Measurements from ENCODE around the gene CDK19. TPM values are rescaled to one million over a fixed set of nuclear protein-coding genes. Genes with fewer than 3 reads are reported as not detected.

The CDK19 gene
- total RNA-seq, 1 experiment from 2014 or later = 7.0 TPM

GRCh38 chr6:110612298-110612697, 203.0 kb downstream of the CDK19 start:
- no peak overlapping the region for H3K9ac ChIP-seq (ENCODE audit: extremely low read depth, insufficient read length, low read length)
- no peak overlapping the region for H3K56ac ChIP-seq (ENCODE audit: insufficient read length, low read depth, low read length)

More at GRCh38 chr6:110612298-110612697, 203.0 kb downstream of the CDK19 start:
- H3K14ac ChIP-seq (ENCODE audit: insufficient read depth, low read length) = no peak overlapping the region
- no peak overlapping the region for H4K5ac ChIP-seq (ENCODE audit: insufficient read length, low read depth, low read length)
- Mint-ChIP-seq H3K27me3 (ENCODE audit: low read depth) (no peaks in the 10 kb centered on the region), H3K36me3 (ENCODE audit: insufficient read depth in 1 of 3, low read depth in 3 of 3) (peaks cover 2 to 4% (median 4%) of the 10 kb centered on the region in 3 experiments; a peak in 2 of 7 replicates), H3K27ac (peak overlapping the region in 1 of 3 experiments; percentile 36; a peak in 3 of 7 replicates), H3K4me3 (no peak overlapping the region), H3K9me3 (no peaks in the 10 kb centered on the region), H3K4me1 (peaks cover 42 to 45% of the 10 kb centered on the region in 2 experiments)
- H2AK5ac ChIP-seq (ENCODE audit: insufficient read length, low read length) = no peak overlapping the region
- no peak overlapping the region for H3K4ac ChIP-seq (ENCODE audit: low read depth, low read length)
- no peaks in the 10 kb centered on the region for H3K79me2 ChIP-seq (ENCODE audit: insufficient read depth, low read length)
- WGBS (ENCODE audit: extremely low coverage, insufficient read length, low lambda C conversion rate) = no CpG with 5 or more reads among the region's 1 CpG
- no peak overlapping the region for H2BK15ac ChIP-seq (ENCODE audit: low read depth, low read length)
- no peak overlapping the region for H2BK120ac ChIP-seq (ENCODE audit: low read depth, low read length, poor library complexity, severe bottlenecking)
- no peaks in the 10 kb centered on the region for H3K27me3 ChIP-seq (ENCODE audit: insufficient read depth, low read length)
- peaks cover 6% of the 10 kb centered on the region for H3K4me1 ChIP-seq (ENCODE audit: insufficient read depth, low read length)
- H3K79me1 ChIP-seq (ENCODE audit: insufficient read depth, low read depth, low read length, poor library complexity, severe bottlenecking) = no peaks in the 10 kb centered on the region
- no peak overlapping the region for H2BK20ac ChIP-seq (ENCODE audit: low read depth, low read length, poor library complexity, severe bottlenecking)
- H3K23me2 ChIP-seq (ENCODE audit: insufficient read length, low read depth, low read length, poor library complexity, severe bottlenecking) = no peaks in the 10 kb centered on the region
- H3K9me3 ChIP-seq (ENCODE audit: control insufficient read depth, low read depth, low read length) = no peaks in the 10 kb centered on the region
- no peaks in the 10 kb centered on the region for H4K20me1 ChIP-seq (ENCODE audit: control insufficient read depth, insufficient read depth, insufficient read length)
- H3K27ac ChIP-seq (ENCODE audit: insufficient read length, low read depth, low read length) = no peak overlapping the region
- H2AFZ ChIP-seq (ENCODE audit: low read length) = no peak overlapping the region
- H3T11ph ChIP-seq (ENCODE audit: low read length) = no peak overlapping the region
- no peak overlapping the region for H4K8ac ChIP-seq (replicated peaks; ENCODE audit: insufficient read length, low read depth, low read length)
- peak overlapping the region; percentile 26 for H3K4me2 ChIP-seq (ENCODE audit: insufficient read depth, insufficient read length, low read length)
- H4K91ac ChIP-seq (ENCODE audit: insufficient read length, low read depth, low read length) = no peak overlapping the region
- no peak for DNase-seq
- H2BK12ac ChIP-seq (ENCODE audit: insufficient read length, low read depth, low read length) = no peak overlapping the region
- no peak overlapping the region for H3K23ac ChIP-seq (ENCODE audit: insufficient read length, low read depth, low read length)
- no peak overlapping the region for H2BK5ac ChIP-seq (ENCODE audit: insufficient read length, low read length)
- TF ChIP-seq CTCF (conservative IDR thresholded peaks at IDR 0.05) = no peak
- H3K18ac ChIP-seq (ENCODE audit: insufficient read length, low read depth, low read length) = no peak overlapping the region

All from H9 (cell line).